Nephron progenitor cell (in vitro differentiated cells): ENCODE results near the gene CDC5L.

Experiments used
- DNase-seq: peaks from one replicate; pipeline ENCODE4 v3.0.0; 2021
- H3K27ac Mint-ChIP-seq: 2 replicates; pipeline ENCODE4 v1.8.0; 2021; ENCODE audit warnings: mild to moderate bottlenecking, moderate library complexity, mixed read lengths
- H3K27me3 Mint-ChIP-seq: 2 replicates; pipeline ENCODE4 v1.8.0; 2021; ENCODE audit warnings: mild to moderate bottlenecking, low read depth, mixed read lengths; ENCODE audit not compliant: poor library complexity
- H3K36me3 Mint-ChIP-seq: 2 replicates; pipeline ENCODE4 v1.8.0; 2021; ENCODE audit warnings: low read depth, mixed read lengths
- H3K4me1 Mint-ChIP-seq: 2 replicates; pipeline ENCODE4 v1.8.0; 2021; ENCODE audit warnings: mixed read lengths
- H3K4me3 Mint-ChIP-seq: 2 replicates; pipeline ENCODE4 v1.8.0; 2021; ENCODE audit warnings: mild to moderate bottlenecking, moderate library complexity, mixed read lengths
- H3K9me3 Mint-ChIP-seq: 2 replicates; pipeline ENCODE4 v1.8.0; 2021; ENCODE audit warnings: mild to moderate bottlenecking, moderate library complexity, mixed read lengths
- TF ChIP-seq, protein P1 (sequence below): fragments of 200-600 bp; sonication (generic); IDR thresholded peaks from 2 replicates; pipeline ENCODE4 v1.5.0; 2021; ENCODE audit warnings: antibody characterized with exemption

CDC5L gene

DNA sequence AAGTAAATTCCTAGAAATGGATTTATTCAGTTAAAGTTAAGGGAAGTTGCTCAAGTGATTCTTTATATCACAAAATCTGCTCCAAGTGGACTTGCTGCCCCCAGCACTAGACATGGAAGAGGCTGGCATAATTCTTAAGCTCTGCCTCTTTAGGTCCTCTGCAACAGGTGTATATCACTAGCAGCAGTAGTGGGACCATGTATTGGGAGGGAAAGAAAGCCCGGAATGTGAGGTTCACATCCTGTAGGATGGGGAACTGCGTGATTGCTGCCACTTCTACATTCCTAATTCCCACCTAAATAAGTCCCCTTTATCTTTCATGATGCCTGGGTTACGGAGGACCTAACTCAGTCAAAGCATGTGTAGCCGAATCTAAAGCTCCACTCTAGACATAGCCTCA is 31.9 kb upstream of the CDC5L start:
- Mint-ChIP-seq H3K27ac (no peak overlapping the region), H3K4me1 (peaks cover 6% of the 10 kb centered on the region), H3K27me3 (peaks cover 19% of the 10 kb centered on the region), H3K9me3 (no peaks in the 10 kb centered on the region), H3K36me3 (no peaks in the 10 kb centered on the region), H3K4me3 (no peak overlapping the region)
- TF ChIP-seq, protein P1, sequence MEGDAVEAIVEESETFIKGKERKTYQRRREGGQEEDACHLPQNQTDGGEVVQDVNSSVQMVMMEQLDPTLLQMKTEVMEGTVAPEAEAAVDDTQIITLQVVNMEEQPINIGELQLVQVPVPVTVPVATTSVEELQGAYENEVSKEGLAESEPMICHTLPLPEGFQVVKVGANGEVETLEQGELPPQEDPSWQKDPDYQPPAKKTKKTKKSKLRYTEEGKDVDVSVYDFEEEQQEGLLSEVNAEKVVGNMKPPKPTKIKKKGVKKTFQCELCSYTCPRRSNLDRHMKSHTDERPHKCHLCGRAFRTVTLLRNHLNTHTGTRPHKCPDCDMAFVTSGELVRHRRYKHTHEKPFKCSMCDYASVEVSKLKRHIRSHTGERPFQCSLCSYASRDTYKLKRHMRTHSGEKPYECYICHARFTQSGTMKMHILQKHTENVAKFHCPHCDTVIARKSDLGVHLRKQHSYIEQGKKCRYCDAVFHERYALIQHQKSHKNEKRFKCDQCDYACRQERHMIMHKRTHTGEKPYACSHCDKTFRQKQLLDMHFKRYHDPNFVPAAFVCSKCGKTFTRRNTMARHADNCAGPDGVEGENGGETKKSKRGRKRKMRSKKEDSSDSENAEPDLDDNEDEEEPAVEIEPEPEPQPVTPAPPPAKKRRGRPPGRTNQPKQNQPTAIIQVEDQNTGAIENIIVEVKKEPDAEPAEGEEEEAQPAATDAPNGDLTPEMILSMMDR, result no peak
- no peak for DNase-seq

DNA sequence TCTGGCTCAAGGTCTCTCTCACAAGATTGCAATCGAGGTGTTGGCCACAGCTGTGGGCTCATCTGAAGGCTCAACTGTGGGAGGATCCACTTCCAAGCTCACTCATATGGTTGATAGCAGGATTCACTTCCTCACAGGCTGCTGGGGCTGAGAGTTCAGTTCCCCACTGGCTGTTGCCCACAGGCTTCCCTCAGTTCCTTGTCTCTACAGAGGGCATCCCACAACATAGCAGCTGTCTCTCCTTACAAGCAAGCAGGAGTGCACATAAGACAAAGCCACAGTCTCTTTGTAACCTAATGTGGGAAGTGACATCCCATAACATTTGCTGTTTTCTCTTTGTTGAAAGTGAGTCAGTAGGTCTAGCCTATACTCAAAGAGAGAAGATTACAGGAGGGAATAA is 31.0 kb upstream of the CDC5L start:
- no peak for DNase-seq
- Mint-ChIP-seq H3K9me3 (no peaks in the 10 kb centered on the region), H3K4me1 (peaks cover 6% of the 10 kb centered on the region)

DNA sequence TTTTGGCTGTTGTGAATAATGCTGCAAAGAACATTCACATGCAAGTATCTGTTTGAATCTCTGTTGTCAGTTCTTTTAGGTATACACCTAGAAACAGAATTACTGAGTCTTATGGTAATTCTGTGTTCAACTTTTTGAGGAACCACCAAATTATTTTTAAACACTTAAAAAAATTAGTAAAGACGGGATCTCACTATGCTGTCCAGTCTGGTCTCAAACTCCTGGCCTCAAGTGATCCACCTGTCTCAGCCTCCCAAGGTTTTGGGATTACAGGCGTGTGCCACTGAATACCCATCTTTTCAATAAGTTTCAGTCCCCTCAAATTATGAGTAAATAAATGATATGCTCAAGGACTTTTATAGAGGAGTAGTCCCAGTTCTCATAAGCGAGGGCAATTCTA is 27.5 kb upstream of the CDC5L start:
- no peak for DNase-seq
- Mint-ChIP-seq H3K27ac (no peak overlapping the region), H3K36me3 (no peaks in the 10 kb centered on the region), H3K4me3 (no peak overlapping the region), H3K4me1 (no peaks in the 10 kb centered on the region), H3K9me3 (no peaks in the 10 kb centered on the region), H3K27me3 (peaks cover 22% of the 10 kb centered on the region)
- TF ChIP-seq, protein P1, result no peak

More for the DNA sequence above, 31.0 kb upstream of the CDC5L start:
- TF ChIP-seq, protein P1, result no peak
- Mint-ChIP-seq H3K27ac (no peak overlapping the region), H3K36me3 (no peaks in the 10 kb centered on the region), H3K4me3 (no peak overlapping the region), H3K27me3 (peaks cover 19% of the 10 kb centered on the region)

DNA sequence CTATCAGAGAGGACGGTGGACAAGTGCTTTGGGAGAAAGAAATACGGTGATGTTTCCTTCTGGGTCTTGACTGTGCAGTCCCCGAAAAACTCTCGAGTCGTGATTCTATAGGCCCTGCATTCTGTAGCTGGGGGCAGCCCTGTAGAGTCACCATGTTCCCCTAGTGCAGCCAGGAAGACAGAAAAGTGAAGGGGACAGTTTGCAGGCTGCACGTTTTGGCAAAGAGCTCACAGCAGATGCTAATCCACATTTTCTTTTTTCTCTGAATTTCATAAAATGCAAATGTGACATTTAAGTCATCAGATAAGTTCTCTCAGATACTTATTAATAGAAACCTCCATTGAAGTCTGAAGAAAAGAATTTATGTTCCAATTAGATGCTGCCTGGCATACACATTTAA is 25.6 kb upstream of the CDC5L start:
- Mint-ChIP-seq H3K4me3 (no peak overlapping the region), H3K9me3 (no peaks in the 10 kb centered on the region), H3K27ac (no peak overlapping the region), H3K27me3 (peaks cover 27% of the 10 kb centered on the region), H3K4me1 (no peaks in the 10 kb centered on the region), H3K36me3 (no peaks in the 10 kb centered on the region)
- TF ChIP-seq, protein P1, result no peak
- no peak for DNase-seq

DNA sequence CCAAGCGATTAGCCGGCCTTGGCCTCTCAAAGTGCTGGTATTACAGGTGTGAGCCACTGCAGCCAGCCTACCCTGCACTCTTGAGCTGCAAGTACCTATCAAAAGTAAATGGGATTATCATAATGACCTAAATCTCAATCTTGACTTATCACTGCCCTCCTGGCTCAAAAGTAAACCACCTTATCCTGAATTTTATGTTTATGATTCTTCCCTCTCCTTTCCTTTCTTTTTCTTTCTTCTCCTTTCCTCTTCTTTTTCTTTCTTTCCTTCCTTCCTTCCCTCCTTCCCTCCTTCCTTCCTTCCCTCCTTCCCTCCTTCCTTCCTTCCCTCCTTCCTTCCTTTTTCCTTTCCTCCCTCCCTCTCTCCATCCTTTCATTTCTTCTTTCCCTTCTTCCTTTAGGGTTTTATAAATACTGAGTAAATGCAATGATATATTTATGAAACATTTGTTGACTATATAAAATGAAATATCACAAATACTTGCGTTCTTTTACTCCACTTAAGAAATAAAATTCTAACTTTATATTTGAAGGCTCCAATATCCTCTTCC is 24.1 kb upstream of the CDC5L start:
- no peaks in the 10 kb centered on the region for H3K9me3 Mint-ChIP-seq
- TF ChIP-seq, protein P1, result no peak
- H3K36me3 Mint-ChIP-seq, result no peaks in the 10 kb centered on the region
- DNase-seq, result no peak
- H3K4me3 Mint-ChIP-seq, result no peak overlapping the region
- H3K27me3 Mint-ChIP-seq, result peaks cover 33% of the 10 kb centered on the region
- H3K27ac Mint-ChIP-seq, result no peak overlapping the region
- no peaks in the 10 kb centered on the region for H3K4me1 Mint-ChIP-seq

DNA sequence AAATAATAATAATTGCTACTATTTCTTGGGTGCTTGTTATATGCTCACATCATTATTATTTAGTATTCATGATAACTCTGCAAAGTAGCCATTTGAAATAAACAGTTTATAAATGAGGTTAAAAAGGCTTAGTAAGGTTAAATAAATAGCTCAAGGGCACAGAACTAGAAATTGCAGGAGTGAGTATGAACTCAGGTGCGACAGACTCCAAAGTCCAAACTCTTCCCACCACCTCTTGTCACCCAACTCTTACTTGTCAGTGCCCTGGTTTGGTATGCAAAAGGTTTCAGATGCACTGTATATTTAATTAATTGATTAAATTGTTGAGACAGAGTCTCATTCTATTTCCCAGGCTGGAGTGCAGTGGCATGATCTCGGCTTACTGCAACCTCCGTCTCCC is 20.7 kb upstream of the CDC5L start:
- Mint-ChIP-seq H3K4me1 (no peaks in the 10 kb centered on the region), H3K27me3 (peaks cover 35% of the 10 kb centered on the region)
- TF ChIP-seq, protein P1, result no peak

More for the DNA sequence above, 20.7 kb upstream of the CDC5L start:
- Mint-ChIP-seq H3K27ac (no peak overlapping the region), H3K36me3 (no peaks in the 10 kb centered on the region), H3K4me3 (no peak overlapping the region), H3K9me3 (no peaks in the 10 kb centered on the region)
- DNase-seq, result no peak
